HG02759 (cell line): ENCODE measurements around the gene HS3ST3A1.
"Not testable (repeated sequence)": the region's sequence is repeated elsewhere in the genome, so short reads cannot be mapped to it uniquely, and the experiment has no call there.

Experiments
- ATAC-seq: cut with Tn5 transposase; IDR thresholded peaks from one replicate; pipeline ENCODE4 v1.9.1; 2021; ENCODE audit warnings: mild to moderate bottlenecking, moderate library complexity; ENCODE audit not compliant: unreplicated experiment

The HS3ST3A1 gene

DNA sequence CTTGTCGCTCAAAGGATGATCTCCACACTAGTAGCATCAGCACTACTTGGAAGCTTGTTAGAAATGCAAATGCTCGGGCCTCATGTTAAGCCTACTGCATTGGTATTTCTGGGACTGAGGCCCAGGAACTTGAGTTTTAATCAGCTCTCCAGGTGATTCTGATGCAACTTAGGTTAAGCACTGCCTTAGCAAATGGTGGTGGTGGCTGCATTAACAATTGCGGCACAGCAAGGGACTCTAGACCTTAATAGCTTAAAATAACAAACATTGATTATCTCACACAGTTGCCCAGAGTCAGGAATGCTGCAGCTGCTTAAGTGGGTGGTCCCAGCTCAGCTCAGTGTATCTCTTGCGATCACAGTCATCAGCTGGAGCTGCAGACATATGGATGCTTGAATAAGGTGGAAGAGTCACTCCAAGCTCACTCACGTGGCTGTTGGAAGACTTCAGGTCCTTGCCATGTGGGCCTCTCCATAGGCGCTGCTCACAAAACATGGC, 25.8 kb downstream of the HS3ST3A1 start:
- no peak for ATAC-seq

DNA sequence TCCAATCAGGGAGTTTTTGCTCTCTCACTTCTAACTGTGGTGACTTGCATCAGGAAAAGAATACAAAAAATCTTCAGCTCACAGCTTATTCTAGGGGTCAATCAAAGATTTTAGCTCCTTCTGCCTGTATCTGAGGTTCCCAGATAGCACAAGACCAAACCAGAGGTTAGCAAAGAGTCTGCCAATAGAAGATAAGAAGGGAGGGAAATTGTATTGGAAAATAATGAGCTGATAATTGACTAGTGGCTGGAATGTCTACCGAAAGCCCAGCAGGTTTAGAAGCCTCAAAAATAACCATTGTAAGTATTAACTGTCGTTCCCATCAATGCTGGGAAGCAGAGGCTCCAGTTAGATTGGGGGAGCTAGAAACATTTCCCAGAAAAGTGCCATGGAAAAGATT, 26.3 kb downstream of the HS3ST3A1 start:
- ATAC-seq: no peak

DNA sequence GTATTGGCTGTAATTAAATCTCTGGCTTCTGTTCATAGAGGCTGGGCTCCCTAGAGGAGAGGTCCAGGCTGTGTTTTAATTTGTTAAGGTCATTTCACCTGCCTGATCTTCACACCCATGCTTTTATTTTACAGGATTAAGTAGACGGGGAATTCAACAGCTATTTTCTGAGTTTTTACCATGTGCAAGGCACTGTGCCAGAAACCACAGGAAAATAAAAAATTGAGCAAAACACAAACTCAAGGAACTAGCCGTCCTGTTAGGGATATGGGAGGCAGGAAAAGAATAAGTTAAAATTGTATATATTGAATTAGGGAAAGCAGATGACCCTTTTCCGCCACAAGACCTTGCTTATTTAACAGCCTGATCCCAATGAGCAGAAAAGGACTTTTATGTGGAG, 29.1 kb downstream of the HS3ST3A1 start:
- ATAC-seq: no peak

DNA sequence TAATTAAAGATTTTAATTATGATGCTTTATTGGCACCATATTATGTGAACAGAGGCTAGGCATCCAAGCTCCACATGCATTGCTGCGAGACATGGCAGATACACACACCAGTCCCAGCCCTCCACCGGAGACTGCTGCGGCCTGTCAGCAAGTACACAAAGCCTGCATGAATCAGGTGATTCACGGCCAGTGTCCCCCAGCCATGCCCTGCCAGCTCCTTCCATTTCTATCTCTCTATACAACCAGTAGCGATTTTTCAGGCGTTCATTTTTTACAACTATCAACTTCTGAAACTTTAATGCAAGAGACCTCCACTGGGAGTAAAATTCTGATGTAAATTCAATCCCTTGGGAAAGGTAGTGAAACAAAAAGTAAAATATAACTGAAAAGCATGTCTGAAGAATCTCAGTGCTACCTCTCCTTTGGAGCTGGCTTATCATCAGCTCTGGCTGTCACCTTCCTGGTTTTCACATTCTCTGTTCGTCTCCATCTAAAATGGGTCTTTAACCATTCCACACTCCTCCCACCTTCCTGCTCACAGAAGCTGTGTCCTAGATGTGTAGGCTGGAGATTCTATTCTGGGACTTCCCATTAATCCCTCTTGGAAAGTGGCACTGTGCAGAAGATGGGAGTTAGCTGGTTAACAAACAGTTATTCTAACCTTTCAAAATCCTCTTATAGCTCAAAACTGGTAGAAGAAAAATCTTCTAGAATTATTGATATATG, 32.2 kb downstream of the HS3ST3A1 start:
- no peak for ATAC-seq

DNA sequence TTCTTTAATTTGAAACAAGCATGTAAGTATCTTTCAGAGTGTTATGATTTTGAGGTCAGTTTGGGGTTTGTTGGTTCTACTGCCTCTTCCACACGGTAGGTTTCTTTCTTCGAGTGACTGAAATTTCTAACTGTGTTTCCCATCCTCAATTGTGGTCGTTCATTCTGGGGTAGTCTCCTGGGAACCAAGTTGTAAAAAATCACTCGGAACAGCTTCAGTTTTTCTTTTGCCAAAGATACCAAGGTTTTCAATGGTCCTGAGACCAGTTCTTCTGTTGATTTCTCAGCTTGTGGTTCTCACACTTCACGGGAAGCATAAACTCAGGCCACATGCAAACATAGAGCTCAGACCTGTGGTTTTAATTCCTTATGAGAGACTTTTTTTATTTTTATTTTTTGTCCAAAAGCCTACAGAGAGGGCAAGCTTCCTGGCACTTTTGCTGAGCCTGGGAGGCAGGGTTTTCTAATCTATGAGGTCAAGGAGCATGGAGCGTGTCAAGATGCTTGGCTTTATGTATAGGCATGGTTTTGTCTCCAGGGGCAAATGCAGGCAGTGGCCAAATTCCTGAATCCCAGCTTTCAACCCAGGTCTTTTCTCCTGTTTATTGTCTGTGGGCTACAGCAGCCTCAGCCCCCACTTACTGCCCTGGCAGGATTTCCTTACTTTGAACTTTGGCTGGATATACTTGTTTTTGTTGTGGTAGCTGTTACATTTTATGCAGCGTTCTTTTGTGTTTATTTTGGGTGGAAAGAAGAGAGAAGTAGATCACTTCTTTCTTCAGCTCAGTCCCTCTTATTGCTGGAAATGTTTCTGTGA, 32.9 kb downstream of the HS3ST3A1 start:
- ATAC-seq: no peak

DNA sequence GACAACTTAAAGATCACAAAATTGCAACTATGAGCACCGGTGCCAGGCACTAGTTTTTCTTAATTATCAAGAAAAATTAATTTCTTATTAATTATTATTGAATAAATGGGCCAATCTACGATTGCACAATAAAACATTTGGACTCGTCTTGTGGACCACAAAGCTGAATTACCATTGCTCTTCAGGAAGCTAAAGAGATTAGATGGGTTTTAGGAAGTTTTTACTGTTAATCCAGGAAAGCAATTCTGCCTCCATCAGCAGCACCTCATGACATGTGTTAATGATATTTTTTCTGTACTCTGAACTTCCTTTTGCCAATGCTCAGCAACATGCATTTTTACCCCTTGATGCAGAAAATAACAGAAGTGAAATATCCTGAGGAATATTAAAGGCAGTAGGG, 37.9 kb downstream of the HS3ST3A1 start:
- no peak for ATAC-seq

DNA sequence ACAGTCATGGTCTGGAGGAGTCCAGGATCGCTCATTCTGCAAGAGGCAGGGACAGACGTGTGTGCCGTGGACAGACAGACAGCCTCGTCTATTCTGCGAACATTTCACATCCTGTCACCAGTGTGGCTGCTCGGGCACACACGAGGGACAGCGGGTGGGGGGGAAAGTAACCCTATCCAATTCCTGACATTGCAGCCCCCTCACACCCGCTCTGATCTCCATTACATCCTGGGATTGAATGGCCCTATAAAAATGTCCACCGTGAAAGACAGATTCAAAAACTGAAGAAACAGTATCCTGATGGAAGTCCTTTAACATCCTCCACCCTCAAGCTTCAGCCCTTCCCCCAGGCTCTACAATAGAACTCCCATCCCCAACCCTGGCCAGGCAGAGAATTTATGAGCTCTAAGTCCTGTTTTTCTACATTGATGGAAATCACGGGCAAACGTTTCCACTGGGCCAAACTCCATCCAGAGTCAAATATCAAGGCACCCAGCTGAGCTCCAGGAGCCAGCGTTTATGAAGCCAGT, 39.4 kb downstream of the HS3ST3A1 start:
- ATAC-seq: no peak

DNA sequence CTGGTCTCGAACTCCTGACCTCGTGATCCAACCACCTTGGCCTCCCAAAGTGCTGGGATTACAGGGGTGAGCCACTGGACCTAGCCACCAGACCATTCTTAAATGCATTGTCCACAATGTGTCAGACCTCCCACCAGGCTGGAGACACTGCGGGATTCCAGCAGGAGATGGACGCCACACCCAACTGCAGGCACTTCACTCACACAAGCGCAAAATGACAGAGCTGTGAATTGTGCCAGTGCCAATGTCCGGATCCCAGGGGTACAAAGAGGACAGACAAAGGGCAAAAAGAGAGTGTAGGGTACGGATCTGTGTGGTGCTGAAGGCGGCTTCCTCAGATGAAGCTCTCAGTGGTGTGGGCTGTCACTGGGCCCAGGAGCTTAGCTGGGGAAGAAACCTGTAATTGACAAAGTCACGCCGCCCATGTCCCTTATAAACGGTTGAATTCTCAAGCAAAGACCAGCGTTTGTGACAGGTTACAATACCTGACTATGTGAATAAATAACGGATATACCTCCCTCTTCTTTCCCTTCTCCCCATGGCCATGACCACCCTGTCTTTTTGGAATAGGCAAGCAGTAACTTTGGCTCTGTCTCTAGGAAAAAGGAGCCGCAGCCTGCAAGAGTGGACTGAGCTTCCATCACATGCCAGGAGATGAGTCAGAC, 40.0 kb downstream of the HS3ST3A1 start:
- no peak for ATAC-seq

DNA sequence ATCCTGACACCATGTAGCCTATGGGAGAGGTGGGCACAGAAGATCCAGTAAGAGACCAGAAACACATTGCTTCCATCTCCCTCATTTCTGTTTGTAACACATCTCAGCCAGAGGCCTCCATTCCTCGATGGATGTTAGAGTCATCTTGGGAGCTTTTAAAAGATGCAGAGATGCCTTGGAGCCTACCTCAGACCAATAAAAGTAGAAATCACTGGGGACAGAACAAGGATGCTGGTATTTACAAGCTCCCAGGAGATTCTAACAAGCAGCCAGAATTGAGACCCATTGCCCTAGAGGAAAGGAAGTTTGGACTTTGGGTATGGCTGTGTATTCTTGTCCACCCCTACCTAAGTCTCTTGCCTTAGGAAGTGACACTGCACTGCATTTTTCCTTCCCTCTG, 40.8 kb downstream of the HS3ST3A1 start:
- ATAC-seq: no peak

DNA sequence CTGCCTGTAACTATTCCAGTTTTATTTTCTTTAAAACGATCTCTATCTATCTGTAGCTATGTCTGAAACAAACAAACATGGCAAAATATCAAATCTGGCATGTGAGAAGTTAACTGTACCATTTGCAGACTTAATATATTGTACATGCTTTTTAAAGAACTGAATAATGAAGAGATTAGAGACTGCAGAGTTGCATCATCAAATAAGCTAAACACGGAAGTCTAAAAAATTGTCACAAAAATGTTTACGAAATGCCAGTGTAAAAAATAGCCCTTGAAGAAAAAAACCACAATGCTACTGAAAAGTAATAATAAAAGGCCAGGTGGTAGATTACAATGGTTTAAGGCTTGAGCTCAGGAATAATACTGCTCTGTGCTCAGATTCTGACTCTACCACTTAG, 43.1 kb downstream of the HS3ST3A1 start:
- no peak for ATAC-seq

DNA sequence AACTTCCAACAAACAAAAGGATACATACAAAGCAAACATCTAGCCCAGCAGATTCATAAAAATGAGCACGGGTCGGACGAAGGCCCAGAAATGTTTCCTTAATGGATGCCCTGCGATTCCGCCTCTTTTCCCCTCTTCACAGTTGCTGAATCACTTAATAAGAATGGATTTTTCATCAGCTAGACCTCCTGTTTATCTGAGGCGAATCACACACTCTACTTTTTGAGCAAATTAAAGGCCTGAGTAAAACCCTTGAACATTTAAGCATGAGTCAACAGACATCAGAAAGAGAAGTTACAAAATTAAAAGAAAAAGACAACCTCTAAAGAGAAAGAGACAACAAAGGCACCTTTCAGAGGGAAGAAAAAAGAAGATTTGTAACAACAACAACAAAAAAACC, 44.7 kb downstream of the HS3ST3A1 start:
- no peak for ATAC-seq

DNA sequence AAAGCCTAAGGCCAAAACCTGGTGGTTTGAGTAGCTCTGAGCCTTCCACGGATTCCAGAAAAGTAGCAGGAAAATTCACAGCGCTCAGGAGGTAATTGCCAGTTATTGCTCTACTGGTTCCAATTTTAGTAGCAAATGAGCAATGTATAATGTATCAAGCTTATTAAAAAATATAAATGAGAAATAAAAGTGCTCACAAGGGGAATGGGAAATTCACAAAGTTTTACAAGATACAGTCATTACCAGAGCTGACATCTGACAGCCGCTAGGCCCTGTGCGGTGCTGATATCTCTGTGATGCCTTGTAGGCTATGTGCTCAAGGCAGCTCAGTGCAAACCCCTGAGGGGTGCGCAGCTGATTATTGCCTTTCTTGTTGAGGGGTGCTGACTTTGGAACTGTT, 47.5 kb downstream of the HS3ST3A1 start:
- ATAC-seq: no peak

DNA sequence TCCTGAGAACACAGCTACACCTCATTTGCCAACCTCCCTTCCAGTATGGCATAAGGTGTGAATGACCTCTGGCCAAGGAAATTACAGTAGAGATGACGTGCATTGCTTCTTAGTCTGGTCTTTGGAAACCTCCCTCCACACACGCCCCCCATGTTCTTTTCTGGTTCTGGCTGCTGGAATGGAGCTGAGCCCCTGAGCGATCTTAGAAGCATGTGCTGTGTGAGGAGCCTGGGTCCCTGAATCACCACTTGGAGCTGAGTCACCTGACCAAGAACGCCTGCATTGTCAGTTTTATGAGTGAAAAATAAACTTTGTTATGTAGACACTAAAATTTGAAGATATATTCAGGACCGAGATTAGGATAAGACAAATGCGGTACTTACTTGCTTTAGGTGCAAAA, 51.4 kb downstream of the HS3ST3A1 start:
- ATAC-seq: no peak

DNA sequence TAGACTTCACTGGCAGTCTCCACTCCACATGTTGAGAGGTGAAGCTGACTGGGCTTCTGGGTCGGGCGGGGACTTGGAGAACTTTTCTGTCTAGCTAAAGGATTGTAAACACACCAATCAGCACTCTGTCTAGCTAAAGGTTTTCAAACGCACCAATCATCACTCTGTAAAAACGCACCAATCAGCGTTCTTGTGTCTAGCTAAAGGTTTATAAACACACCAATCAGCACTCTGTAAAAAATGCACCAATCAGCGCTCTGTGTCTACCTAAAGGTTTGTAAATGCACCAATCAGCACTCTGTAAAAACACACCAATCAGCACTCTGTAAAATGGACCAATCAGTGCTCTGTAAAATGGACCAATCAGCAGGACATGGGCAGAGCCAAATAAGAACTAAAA, 53.2 kb downstream of the HS3ST3A1 start:
- ATAC-seq: not testable (repeated sequence)

DNA sequence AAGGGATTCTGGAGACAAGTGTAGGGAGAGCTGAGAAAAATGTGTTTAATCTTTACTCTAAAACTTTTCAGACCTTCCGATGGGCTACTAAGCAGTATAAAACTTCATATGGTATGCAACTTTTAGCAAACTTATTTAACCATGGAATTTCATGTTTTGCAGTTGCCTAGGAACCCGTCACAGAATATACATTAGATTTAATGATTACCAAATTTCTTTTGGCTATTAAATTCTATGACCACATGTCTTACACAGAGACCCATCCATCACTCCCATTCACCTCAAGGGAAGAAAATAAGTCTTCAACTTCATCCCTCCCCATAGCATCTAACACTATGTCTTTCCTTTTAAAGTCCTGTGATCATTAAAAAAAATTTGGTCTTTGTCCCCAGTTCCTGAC, 54.9 kb downstream of the HS3ST3A1 start:
- ATAC-seq: no peak

DNA sequence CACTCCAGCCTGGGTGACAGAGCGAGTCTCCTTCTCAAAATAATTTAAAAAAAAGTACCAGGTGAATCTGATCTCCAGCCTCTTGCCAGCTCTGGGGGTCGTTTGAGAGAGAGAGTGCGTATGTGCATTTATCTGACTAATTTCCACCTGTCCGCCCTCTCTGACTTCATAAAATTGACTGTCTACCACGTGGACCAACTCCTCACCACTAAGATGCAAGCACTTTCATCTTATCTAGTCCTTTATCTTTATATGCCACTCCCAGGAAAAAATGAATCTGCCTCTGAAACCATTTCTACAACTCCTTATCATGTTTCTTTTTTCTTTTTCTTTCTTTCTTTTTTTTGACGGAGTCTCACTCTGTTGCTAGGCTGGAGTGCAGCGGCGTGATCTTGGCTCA, 55.8 kb downstream of the HS3ST3A1 start:
- no peak for ATAC-seq

DNA sequence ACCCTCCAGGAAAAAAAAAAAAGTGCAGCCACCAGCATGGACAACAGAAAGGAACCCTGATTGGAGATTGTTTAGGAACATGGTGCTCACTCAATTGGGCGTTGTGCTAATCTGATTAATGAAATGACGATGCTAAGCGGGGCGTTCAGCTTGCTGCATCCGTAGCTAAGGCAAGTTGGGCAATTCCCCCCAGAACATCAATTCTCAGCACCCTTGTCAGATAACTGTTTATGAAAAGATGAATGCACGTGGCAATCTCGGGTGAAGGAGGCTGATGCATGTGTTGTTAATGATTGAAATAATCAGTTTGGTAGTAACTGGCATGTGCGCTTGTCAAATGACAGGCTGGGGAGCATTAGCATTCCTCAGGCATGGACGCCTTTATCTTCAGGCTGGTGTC, 57.0 kb downstream of the HS3ST3A1 start:
- no peak for ATAC-seq

DNA sequence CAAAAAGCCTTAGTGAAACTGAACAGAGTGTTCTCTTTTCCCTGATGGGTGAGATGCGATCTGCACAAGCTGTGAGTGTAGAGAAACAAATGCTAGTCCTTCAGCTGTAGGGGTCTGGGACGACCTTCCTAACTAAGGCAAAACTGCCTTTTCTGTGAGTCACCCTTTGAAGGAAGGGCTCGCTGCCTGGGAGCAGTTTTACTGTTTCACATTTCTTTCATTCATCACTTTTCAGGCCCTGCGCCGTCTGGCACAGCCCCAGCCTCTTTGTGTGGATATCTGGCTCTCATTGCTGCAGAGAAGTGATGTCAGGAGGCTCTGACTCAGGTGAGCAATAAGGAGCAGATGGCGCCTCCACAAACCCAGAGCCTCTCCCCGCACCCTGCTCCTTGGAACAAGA, 57.4 kb downstream of the HS3ST3A1 start:
- ATAC-seq: no peak

DNA sequence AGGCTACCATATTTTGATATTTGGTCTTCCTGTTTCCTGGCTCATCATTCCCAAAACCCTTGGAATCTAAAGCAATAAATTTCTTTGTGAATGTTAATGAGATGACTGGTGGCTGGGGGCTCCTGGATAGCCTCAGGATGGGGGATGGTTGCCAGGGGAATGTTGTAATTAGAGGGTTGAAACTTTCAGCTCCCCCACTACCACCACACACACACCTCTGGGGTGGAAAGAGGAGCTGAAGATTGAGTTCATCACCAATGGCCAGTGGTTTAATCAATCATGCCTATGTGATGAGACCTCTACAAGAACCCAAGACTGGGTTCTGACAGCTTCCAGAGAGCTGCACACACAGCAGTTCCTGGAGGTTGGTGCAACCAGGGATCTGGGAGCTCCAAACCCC, 59.1 kb downstream of the HS3ST3A1 start:
- ATAC-seq: no peak

DNA sequence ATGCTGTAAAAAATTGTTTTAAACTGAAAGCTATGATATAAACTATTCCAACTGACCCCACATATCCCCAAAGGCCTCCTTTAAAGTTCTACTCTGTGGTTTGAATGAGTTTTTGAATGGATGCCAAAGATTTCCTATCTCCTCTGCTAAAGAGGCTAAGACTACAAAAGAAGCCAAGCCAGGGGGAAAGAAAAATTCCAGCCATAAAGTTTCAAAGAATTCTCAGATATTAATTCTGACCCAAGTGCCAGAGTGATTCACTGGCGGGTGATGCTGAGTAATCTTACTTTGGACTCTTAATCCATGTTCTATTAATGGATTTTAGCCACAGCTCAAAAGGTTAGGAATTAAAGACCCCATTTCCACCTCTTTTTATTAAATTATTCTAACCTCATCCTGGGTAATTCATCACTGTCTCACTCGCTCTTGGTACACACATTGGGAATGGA, 60.7 kb downstream of the HS3ST3A1 start:
- no peak for ATAC-seq

DNA sequence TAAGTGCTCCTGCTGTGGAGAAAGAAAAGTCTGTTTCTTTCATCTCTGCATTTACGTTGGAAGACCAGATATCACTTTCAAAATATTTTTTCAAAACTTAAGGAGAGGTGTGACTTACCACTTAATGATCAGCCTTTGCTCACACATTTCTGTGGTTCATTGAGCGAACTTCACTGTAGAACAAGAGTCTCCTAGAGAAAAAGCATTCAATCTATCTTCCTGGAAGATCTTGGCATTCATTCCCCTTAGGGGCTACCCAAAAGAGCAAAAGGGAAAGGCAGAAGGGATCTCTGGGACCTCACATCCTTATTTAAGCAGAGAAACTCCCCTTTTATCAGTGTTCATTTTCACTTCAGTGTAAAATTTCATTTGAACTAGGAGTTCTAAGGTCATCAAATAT, 61.2 kb downstream of the HS3ST3A1 start:
- ATAC-seq: no peak
